ENCODE measurements around the gene MKNK2.

MKNK2 gene

GRCh38 chr19:2070986-2071673, 20.1 kb upstream of the MKNK2 start:
- Mint-ChIP-seq H3K4me1 (peaks cover 39% of the 10 kb centered on the region), H3K27ac (peak overlapping the region; percentile 93), H3K27me3 (no peaks in the 10 kb centered on the region), H3K9me3 (no peaks in the 10 kb centered on the region), H3K36me3 (peaks cover 24% of the 10 kb centered on the region), H3K4me3 (no peak overlapping the region)
- ATAC-seq (ENCODE audit: low read depth) (no peak), DNase-seq (ENCODE audit: low spot score in 2 of 2) (no peak)

DNA sequence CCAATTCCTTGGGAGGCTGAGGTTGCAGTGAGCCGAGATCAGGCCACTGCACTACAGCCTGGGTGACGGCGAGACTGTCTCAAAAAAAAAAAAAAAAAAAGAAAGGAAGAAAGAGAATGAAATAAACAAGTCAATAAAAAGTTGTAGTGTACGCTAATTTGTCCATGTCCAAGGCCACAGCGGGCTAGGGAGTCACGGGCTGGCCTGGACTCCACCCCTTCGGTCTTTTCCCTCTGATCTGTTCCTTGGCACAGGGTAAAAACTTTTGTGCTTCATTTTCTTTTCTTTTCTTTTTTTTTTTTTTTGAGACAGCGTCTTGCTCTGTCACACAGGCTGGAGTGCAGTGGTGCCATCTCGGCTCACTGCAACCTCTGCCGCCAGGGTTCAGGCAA, 19.4 kb upstream of the MKNK2 start:
- ATAC-seq (ENCODE audit: low read depth) = no peak
- Mint-ChIP-seq H3K36me3 (peaks cover 21% of the 10 kb centered on the region), H3K4me3 (no peak overlapping the region), H3K27ac (peak overlapping the region; percentile 93), H3K27me3 (no peaks in the 10 kb centered on the region), H3K9me3 (no peaks in the 10 kb centered on the region), H3K4me1 (peaks cover 39% of the 10 kb centered on the region)
- no peak for DNase-seq (ENCODE audit: low spot score in 2 of 2)

GRCh38 chr19:2064788-2065524, 13.9 kb upstream of the MKNK2 start:
- Mint-ChIP-seq H3K36me3 (no peaks in the 10 kb centered on the region), H3K9me3 (no peaks in the 10 kb centered on the region), H3K27ac (no peak overlapping the region), H3K4me3 (no peak overlapping the region), H3K27me3 (no peaks in the 10 kb centered on the region), H3K4me1 (peaks cover 36% of the 10 kb centered on the region)
- ATAC-seq (ENCODE audit: low read depth) (no peak), DNase-seq (ENCODE audit: low spot score in 2 of 2) (no peak)

GRCh38 chr19:2064395-2064787, 13.3 kb upstream of the MKNK2 start:
- Mint-ChIP-seq H3K36me3 (no peaks in the 10 kb centered on the region), H3K27ac (no peak overlapping the region), H3K4me1 (peaks cover 35% of the 10 kb centered on the region), H3K9me3 (no peaks in the 10 kb centered on the region), H3K4me3 (no peak overlapping the region), H3K27me3 (no peaks in the 10 kb centered on the region)
- ATAC-seq (ENCODE audit: low read depth) = no peak
- no peak for DNase-seq (ENCODE audit: low spot score in 2 of 2)

DNA sequence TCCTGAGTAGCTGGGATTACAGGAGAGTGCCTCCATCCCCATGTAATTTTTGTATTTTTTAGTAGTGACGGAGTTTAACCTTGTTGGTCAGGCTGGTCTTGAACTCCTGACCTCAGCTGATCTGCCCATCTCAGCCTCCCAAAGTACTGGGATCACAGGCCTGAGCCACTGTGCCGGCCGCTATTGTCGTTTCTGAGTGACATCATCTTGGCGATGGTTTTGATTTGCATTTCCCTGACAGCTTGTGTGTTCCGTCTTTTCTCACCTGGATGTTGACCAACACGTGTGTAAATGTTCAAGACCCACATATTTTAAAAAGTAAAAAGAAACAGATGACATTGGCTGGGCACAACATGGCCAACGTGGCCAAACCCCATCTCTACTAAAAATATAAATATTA, 12.8 kb upstream of the MKNK2 start:
- H3K4me3 Mint-ChIP-seq = peak overlapping the region; percentile 69
- no peaks in the 10 kb centered on the region for H3K36me3 Mint-ChIP-seq
- H3K9me3 Mint-ChIP-seq = no peaks in the 10 kb centered on the region
- peaks cover 31% of the 10 kb centered on the region for H3K4me1 Mint-ChIP-seq
- no peak for ATAC-seq (ENCODE audit: low read depth)
- no peaks in the 10 kb centered on the region for H3K27me3 Mint-ChIP-seq
- no peak for DNase-seq (ENCODE audit: low spot score in 2 of 2)
- peak overlapping the region; percentile 78 for H3K27ac Mint-ChIP-seq

- Mint-ChIP-seq H3K36me3 (no peaks in the 10 kb centered on the region), H3K27me3 (no peaks in the 10 kb centered on the region), H3K4me1 (peaks cover 25% of the 10 kb centered on the region), H3K27ac (peak overlapping the region; percentile 97), H3K9me3 (no peaks in the 10 kb centered on the region), H3K4me3 (peak overlapping the region; percentile 89)
- ATAC-seq (ENCODE audit: low read depth) = no peak
- DNase-seq (ENCODE audit: low spot score in 2 of 2) = no peak
Observed at GRCh38 chr19:2062770-2063169, 11.7 kb upstream of the MKNK2 start.

DNA sequence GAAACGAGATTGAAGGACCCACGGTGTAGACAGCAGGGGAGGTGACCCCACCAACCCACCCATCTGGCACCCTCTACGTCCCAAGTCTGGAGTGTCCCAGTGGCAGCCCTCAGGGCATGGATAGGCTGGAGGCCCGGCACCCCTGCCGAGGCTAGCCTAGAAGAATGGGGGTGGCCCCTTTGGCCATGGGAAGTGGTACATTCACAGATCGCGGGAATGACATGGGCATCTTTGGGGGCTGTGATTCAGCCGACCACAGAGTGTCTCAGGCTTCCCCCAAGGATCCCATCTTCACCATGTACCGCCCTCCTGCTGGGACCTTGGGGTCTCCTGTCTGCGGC, 11.3 kb upstream of the MKNK2 start:
- Mint-ChIP-seq H3K27ac (peak overlapping the region; percentile 97), H3K36me3 (no peaks in the 10 kb centered on the region), H3K27me3 (no peaks in the 10 kb centered on the region), H3K4me1 (peaks cover 22% of the 10 kb centered on the region), H3K9me3 (no peaks in the 10 kb centered on the region), H3K4me3 (peak overlapping the region; percentile 89)
- DNase-seq (ENCODE audit: low spot score in 2 of 2) (no peak), ATAC-seq (ENCODE audit: low read depth) (no peak)

GRCh38 chr19:2061495-2062388, 10.7 kb upstream of the MKNK2 start:
- Mint-ChIP-seq H3K4me3 (peak overlapping the region; percentile 89), H3K36me3 (no peaks in the 10 kb centered on the region), H3K27ac (peak overlapping the region; percentile 97), H3K9me3 (no peaks in the 10 kb centered on the region), H3K27me3 (no peaks in the 10 kb centered on the region), H3K4me1 (peaks cover 24% of the 10 kb centered on the region)
- DNase-seq (ENCODE audit: low spot score in 2 of 2) = peak; percentile 100
- peak; percentile 83 for ATAC-seq (ENCODE audit: low read depth)

GRCh38 chr19:2060884-2061494, 9.9 kb upstream of the MKNK2 start:
- peak overlapping the region; percentile 97 for H3K27ac Mint-ChIP-seq
- DNase-seq (ENCODE audit: low spot score in 2 of 2) = no peak
- no peaks in the 10 kb centered on the region for H3K36me3 Mint-ChIP-seq
- peak; percentile 53 for ATAC-seq (ENCODE audit: low read depth)
- peaks cover 31% of the 10 kb centered on the region for H3K4me1 Mint-ChIP-seq
- H3K4me3 Mint-ChIP-seq = peak overlapping the region; percentile 89
- no peaks in the 10 kb centered on the region for H3K27me3 Mint-ChIP-seq
- no peaks in the 10 kb centered on the region for H3K9me3 Mint-ChIP-seq

DNA sequence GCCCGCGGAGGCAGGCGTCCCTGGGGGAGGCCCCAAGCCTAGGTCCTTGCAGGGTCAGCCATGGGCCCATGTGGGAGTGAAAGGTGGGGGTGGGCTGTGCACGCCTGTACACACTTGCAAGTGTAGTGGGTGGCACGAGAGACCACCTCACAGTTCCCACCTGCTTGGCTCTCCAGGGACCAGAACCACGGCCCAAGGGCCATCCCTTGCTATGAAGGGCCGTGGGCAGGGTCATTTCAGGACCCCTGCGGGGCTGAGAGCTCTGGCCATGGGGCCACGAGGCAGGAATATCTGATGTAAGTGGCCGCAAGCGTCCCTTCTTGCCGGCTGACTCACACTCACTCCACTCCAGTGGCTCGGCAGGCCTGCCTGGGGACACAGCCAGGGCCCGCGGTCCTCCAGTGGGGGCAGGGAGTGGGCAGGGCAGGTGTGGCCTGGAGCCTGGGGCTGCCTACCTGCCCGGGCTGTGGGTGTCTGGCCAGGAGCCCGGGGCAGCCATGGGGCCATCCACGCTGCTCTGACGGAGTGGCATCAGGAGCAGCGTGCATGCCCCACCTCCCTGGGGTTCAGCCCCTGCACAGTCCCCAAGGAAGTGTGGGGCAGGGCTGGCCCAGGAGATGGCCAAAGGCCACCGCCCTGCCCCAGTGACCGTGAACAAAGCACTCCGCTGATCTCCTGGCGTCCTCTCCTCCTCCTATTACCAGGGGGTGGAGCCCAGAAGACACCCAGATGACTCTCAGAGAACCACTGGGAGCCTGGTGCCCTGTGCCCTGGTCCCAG, 8.6 kb upstream of the MKNK2 start:
- no peaks in the 10 kb centered on the region for H3K27me3 Mint-ChIP-seq
- ATAC-seq (ENCODE audit: low read depth) (no peak), DNase-seq (ENCODE audit: low spot score in 2 of 2) (no peak)
- H3K36me3 Mint-ChIP-seq = no peaks in the 10 kb centered on the region
- H3K4me3 Mint-ChIP-seq = peak overlapping the region; percentile 89
- peak overlapping the region; percentile 99 for H3K27ac Mint-ChIP-seq
- no peaks in the 10 kb centered on the region for H3K9me3 Mint-ChIP-seq
- peaks cover 39% of the 10 kb centered on the region for H3K4me1 Mint-ChIP-seq

- DNase-seq (ENCODE audit: low spot score in 2 of 2) (no peak), ATAC-seq (ENCODE audit: low read depth) (no peak)
- no peaks in the 10 kb centered on the region for H3K27me3 Mint-ChIP-seq
- H3K9me3 Mint-ChIP-seq = no peaks in the 10 kb centered on the region
- H3K36me3 Mint-ChIP-seq = no peaks in the 10 kb centered on the region
- peaks cover 40% of the 10 kb centered on the region for H3K4me1 Mint-ChIP-seq
- H3K27ac Mint-ChIP-seq = peak overlapping the region; percentile 99
- H3K4me3 Mint-ChIP-seq = peak overlapping the region; percentile 11
Observed at GRCh38 chr19:2058570-2059421, 7.8 kb upstream of the MKNK2 start.

GRCh38 chr19:2057484-2058469, 6.7 kb upstream of the MKNK2 start:
- H3K9me3 Mint-ChIP-seq = no peaks in the 10 kb centered on the region

More at GRCh38 chr19:2057484-2058469, 6.7 kb upstream of the MKNK2 start:
- peak overlapping the region; percentile 47 for H3K4me3 Mint-ChIP-seq
- H3K27me3 Mint-ChIP-seq = no peaks in the 10 kb centered on the region
- H3K4me1 Mint-ChIP-seq = peaks cover 37% of the 10 kb centered on the region
- DNase-seq (ENCODE audit: low spot score in 2 of 2) (no peak), ATAC-seq (ENCODE audit: low read depth) (no peak)
- H3K36me3 Mint-ChIP-seq = no peaks in the 10 kb centered on the region
- H3K27ac Mint-ChIP-seq = peak overlapping the region; percentile 99
